Measurements from ENCODE around the gene PPEF1. TPM values are rescaled to one million over a fixed set of nuclear protein-coding genes. Genes with fewer than 3 reads are reported as not detected.
"Not testable (repeated sequence)": the region's sequence is repeated elsewhere in the genome, so short reads cannot be mapped to it uniquely, and the experiment has no call there.

PPEF1 gene
- total and polyA plus RNA-seq, 2 of the 4 experiments (the other 2 are of a cell fraction), result not detected

GRCh38 chrX:18761750-18762149 lies 54.3 kb downstream of the PPEF1 start:
- no peak overlapping the region for H3K27ac ChIP-seq (ENCODE audit: insufficient read depth, low read length)
- no peak overlapping the region for H2AK5ac ChIP-seq (ENCODE audit: low read depth, low read length)
- no peak overlapping the region for H3K4me3 ChIP-seq (ENCODE audit: insufficient read depth, low read depth, low read length)
- intact Hi-C loops (cut with micrococcal nuclease), result no loop called here
- H3K9me1 ChIP-seq (ENCODE audit: insufficient read depth, low read length), result no peaks in the 10 kb centered on the region
- no peak overlapping the region for H4K8ac ChIP-seq (ENCODE audit: low read depth in 2 of 2, low read length in 2 of 2)
- no peak for DNase-seq
- ChIA-PET CTCF (no interaction called here), POLR2A (ENCODE audit: unreplicated experiment) (no interaction called here)
- H3K4me1 ChIP-seq (ENCODE audit: control insufficient read depth, insufficient read depth, low read length), result no peaks in the 10 kb centered on the region
- H4K91ac ChIP-seq (ENCODE audit: insufficient read depth, low read depth, low read length), result no peak overlapping the region
- 17% methylated on average over 1 of the region's 3 CpGs; no CpG with 5 or more reads in 1 of the 2 experiments for WGBS, 2 experiments (ENCODE audit: extremely low coverage in 2 of 2, insufficient read length in 1 of 2)
- no peak overlapping the region for H3K18ac ChIP-seq (ENCODE audit: low read depth, low read length)
- H3K36me3 ChIP-seq (ENCODE audit: control insufficient read depth, insufficient read depth, low read length), result no peaks in the 10 kb centered on the region
- dilution Hi-C loops (cut with HindIII; ENCODE audit: low sequenced_read_pairs, unreplicated experiment), result no loop called here
- no peak overlapping the region for H2BK5ac ChIP-seq (ENCODE audit: low read depth, low read length, poor library complexity, severe bottlenecking)
- H3K79me1 ChIP-seq (ENCODE audit: low read depth in 1 of 2, low read length in 2 of 2), result no peaks in the 10 kb centered on the region
- no peaks in the 10 kb centered on the region for H3K27me3 ChIP-seq (ENCODE audit: control insufficient read depth, insufficient read depth, low read length)
- TF ChIP-seq RCOR1 (IDR thresholded peaks at IDR 0.05; ENCODE audit: insufficient replicate concordance, low read length) (no peak), RFX5 (IDR thresholded peaks at IDR 0.05; ENCODE audit: low read depth, low read length) (no peak), CTCF (conservative IDR thresholded peaks at IDR 0.05; ENCODE audit: low read depth, low read length) (no peak)
- H3K4me2 ChIP-seq (ENCODE audit: low read depth, low read length), result no peak overlapping the region
- no peak overlapping the region for H2AK9ac ChIP-seq (replicated peaks; ENCODE audit: low read depth, low read length, poor library complexity)
- H2BK20ac ChIP-seq (ENCODE audit: low read depth, low read length), result no peak overlapping the region
- no peak overlapping the region for H3K9ac ChIP-seq (ENCODE audit: low read depth, low read length)
- BruUV-seq (replicated peaks), result no TSS peak
- no peak overlapping the region for H2BK15ac ChIP-seq (ENCODE audit: low read depth, low read length)
- ATAC-seq (ENCODE audit: low read depth), result no peak
- H2BK120ac ChIP-seq (ENCODE audit: low read depth, low read length), result no peak overlapping the region
- no peak overlapping the region for H3K56ac ChIP-seq (ENCODE audit: extremely low read depth, insufficient read depth, low read length)
- no peak overlapping the region for H3K4ac ChIP-seq (ENCODE audit: low read depth, low read length)
- no peak overlapping the region for H3K14ac ChIP-seq (replicated peaks; ENCODE audit: low read depth, low read length)
- no peaks in the 10 kb centered on the region for H3K9me3 ChIP-seq (ENCODE audit: control insufficient read depth, insufficient read depth, low read length)
- no peak overlapping the region for H4K5ac ChIP-seq (ENCODE audit: low read depth, low read length)
- H4K20me1 ChIP-seq (ENCODE audit: insufficient read depth, low read length), result no peaks in the 10 kb centered on the region
- no peak overlapping the region for H3K23ac ChIP-seq (ENCODE audit: low read depth, low read length)
- no peak overlapping the region for H2AFZ ChIP-seq (replicated peaks; ENCODE audit: low read length, poor library complexity)
- in situ Hi-C loops (cut with MboI; ENCODE audit: low sequenced_read_pairs), result no loop called here

- CTCF ChIA-PET; H3K9me3 ChIP-seq (ENCODE audit: control insufficient read depth, insufficient read depth, low read length); H3K56ac ChIP-seq (ENCODE audit: extremely low read depth, insufficient read depth, low read length); dilution Hi-C loops (cut with HindIII; ENCODE audit: low sequenced_read_pairs, unreplicated experiment); H2AK9ac ChIP-seq (replicated peaks; ENCODE audit: low read depth, low read length, poor library complexity); DNase-seq; H3K36me3 ChIP-seq (ENCODE audit: control insufficient read depth, insufficient read depth, low read length); H2BK20ac ChIP-seq (ENCODE audit: low read depth, low read length); in situ Hi-C loops (cut with MboI; ENCODE audit: low sequenced_read_pairs); BruUV-seq (replicated peaks); H4K91ac ChIP-seq (ENCODE audit: insufficient read depth, low read depth, low read length); H2BK5ac ChIP-seq (ENCODE audit: low read depth, low read length, poor library complexity, severe bottlenecking); H4K8ac ChIP-seq (ENCODE audit: low read depth in 2 of 2, low read length in 2 of 2); H3K14ac ChIP-seq (replicated peaks; ENCODE audit: low read depth, low read length); H3K4me1 ChIP-seq (ENCODE audit: control insufficient read depth, insufficient read depth, low read length); H3K18ac ChIP-seq (ENCODE audit: low read depth, low read length); H3K9ac ChIP-seq (ENCODE audit: low read depth, low read length); H3K23ac ChIP-seq (ENCODE audit: low read depth, low read length); ATAC-seq (ENCODE audit: low read depth); H3K4me2 ChIP-seq (ENCODE audit: low read depth, low read length); H4K5ac ChIP-seq (ENCODE audit: low read depth, low read length); H3K27me3 ChIP-seq (ENCODE audit: control insufficient read depth, insufficient read depth, low read length); H2AK5ac ChIP-seq (ENCODE audit: low read depth, low read length); H3K4me3 ChIP-seq (ENCODE audit: insufficient read depth, low read depth, low read length); H3K9me1 ChIP-seq (ENCODE audit: insufficient read depth, low read length); H2BK15ac ChIP-seq (ENCODE audit: low read depth, low read length); POLR2A ChIA-PET (ENCODE audit: unreplicated experiment); intact Hi-C loops (cut with micrococcal nuclease); H3K79me1 ChIP-seq (ENCODE audit: low read depth in 1 of 2, low read length in 2 of 2); H4K20me1 ChIP-seq (ENCODE audit: insufficient read depth, low read length); H3K27ac ChIP-seq (ENCODE audit: insufficient read depth, low read length); H3K4ac ChIP-seq (ENCODE audit: low read depth, low read length); H2AFZ ChIP-seq (replicated peaks; ENCODE audit: low read length, poor library complexity); H2BK120ac ChIP-seq (ENCODE audit: low read depth, low read length): not testable (repeated sequence)
- WGBS, 2 experiments (ENCODE audit: extremely low coverage in 2 of 2, insufficient read length in 1 of 2), result 0% methylated on average over 1 of the region's 3 CpGs; no CpG with 5 or more reads in 1 of the 2 experiments
Observed at GRCh38 chrX:18763106-18763505, 55.7 kb downstream of the PPEF1 start.
